GM10847 (cell line): ENCODE data around the gene RPP21.

Source experiments
- POLR2A ChIP-seq: IDR thresholded peaks from 2 replicates; pipeline ENCODE4 v1.6.1; 2011; ENCODE audit not compliant: insufficient read length; ENCODE audit errors: extremely low read depth

Gene RPP21

DNA sequence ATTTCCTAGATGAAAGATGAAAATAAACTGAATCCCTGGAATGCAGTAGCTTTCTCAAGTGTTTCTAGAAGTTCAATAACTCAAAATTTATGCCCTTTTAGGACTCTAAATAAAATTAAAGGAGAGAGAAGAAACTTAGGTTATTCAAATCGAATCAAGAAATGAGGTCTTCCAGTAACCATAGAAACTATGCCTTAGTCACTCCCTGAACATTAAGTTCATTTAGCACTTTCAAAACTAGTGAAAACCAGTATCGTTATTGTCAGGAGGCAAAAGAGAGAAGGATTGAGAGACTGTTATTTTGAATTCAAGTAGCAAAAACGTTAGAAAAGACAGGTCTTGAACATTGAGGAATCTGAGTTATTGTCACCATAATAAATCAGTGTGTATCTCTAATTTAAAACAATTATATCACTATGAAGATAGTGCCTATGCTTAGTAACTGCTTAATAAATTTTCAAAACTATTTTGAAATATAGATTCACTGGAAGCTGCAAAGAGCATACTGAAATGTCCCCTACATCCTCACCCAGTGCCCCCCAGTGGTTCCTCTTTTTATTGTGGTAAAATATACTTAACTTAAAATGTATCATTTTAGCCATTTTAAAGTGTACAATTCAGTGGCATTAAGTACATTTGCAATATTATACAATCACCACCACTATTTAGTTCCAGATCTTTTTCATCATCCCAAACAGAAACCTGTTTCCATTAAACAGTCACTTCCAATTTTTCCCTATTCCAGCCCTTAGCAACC is 4.6 kb downstream of the RPP21 start:
- TF ChIP-seq POLR2A: no peak

- no peak for TF ChIP-seq POLR2A
These were observed 5.6 kb downstream of the RPP21 start for GRCh38 chr6:30350524-30350923.

GRCh38 chr6:30352550-30352949 is 7.6 kb downstream of the RPP21 start:
- TF ChIP-seq POLR2A: no peak

- TF ChIP-seq POLR2A: no peak
These were observed 10.3 kb downstream of the RPP21 start for GRCh38 chr6:30355281-30355680.

DNA sequence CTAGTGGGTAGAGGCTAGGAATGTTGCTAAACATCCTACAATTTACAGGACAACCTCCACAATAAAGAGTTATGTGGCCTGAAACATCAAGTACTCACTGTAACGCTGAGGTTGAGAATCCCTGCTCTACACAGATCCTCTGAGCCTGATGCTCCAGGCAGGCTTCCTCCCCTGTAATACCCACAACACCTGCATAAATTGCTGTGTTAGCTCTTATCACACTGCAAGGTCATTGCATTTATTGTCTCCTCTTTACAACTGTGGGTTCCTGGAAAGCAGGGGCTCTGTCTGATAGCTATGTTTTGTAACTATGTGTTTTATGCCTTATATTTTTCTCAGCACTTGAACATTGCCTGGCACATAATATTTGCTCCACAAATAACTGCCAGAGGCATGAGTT is 11.6 kb downstream of the RPP21 start:
- no peak for TF ChIP-seq POLR2A

- TF ChIP-seq POLR2A: no peak
These were observed 13.0 kb downstream of the RPP21 start for GRCh38 chr6:30357678-30358540.

- no peak for TF ChIP-seq POLR2A
These were observed 14.3 kb downstream of the RPP21 start for GRCh38 chr6:30359276-30359675.

DNA sequence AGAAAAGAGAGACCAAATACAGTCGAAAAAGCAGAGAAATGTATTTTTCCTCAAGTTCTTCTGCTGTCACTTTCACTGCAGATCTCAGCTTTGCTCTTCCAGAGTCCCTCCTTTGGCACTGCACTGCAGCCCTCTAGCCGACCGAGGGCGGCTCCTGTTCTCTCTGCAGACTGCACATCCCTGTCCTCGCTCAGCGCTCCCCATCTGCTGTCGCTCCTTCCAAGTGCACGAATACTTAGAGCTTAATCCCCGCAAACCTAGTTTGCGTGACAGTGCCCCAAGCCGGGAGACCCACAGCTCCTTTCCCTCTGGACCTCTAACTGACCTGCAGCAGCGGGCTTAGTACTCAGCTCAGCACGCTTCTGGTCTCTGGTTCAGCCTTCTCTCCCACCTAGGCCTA is 15.2 kb downstream of the RPP21 start:
- TF ChIP-seq POLR2A: no peak

DNA sequence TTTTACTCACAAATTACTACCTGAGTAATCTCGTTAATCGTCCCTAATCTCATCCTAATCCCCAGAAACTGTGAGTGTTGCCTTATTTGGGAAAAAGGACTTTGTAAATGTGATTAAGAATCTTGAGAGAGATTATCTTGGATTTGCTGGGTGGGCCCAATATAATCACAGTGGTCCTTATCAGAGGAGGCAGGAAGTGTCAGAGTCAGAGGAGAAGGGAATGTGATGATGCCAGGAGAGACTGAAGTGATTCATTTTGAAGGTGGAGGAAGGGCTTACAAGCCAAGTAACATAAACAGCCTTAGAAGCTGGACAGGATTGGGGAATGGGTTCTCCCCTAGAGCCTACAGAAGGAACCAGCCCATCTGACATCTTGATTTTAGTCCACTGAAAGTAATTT is 16.7 kb downstream of the RPP21 start:
- TF ChIP-seq POLR2A: no peak

GRCh38 chr6:30363459-30363858 is 18.5 kb downstream of the RPP21 start:
- no peak for TF ChIP-seq POLR2A

- TF ChIP-seq POLR2A: no peak
These were observed 19.6 kb downstream of the RPP21 start for GRCh38 chr6:30364591-30364990.

DNA sequence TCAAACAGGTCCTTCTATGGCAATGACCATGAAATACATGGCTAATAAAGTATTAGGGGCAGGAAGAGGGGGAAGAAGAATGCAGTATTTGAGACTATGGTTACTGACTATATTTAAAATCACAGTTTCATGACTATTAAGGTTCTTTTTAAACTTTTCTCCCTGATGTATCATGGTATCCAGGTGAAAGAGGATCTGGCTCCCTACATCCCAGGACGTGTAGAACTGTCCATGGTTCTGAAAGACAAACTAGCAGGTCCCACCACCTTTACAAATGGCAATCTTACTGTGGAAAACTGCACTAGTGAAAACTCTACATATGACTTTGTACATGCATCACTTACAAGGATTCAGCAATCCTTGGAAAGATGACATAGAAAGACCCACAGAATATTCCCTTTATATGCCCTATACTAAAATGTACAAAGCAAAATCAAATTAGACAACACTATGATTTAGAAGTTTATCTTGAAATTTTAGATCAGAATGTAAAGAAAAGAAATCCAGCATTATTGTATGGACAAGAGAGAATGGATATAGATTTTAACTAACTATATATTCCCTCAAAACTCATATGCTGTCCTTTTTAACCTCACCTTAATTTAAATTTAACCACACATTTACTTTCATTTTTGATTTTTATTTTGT is 33.5 kb downstream of the RPP21 start:
- no peak for TF ChIP-seq POLR2A

DNA sequence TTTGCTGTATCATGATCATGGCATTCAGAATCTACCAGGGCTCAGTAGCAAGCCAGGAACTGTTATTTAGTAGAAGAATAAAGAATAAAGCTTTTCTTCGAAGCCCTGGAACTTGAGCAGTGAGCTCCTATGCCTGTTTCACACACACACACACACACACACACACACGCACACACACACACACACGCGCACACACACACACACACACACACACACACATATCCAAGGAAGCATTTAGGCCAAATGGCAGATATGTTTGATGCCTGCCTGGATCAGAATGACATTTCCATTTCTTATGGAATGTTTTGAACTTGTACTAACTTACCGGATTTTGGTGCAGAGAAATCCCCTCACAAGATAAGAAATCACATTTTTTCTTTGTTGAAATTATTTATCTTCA is 35.5 kb downstream of the RPP21 start:
- no peak for TF ChIP-seq POLR2A

GRCh38 chr6:30386166-30386565 is 41.2 kb downstream of the RPP21 start:
- no peak for TF ChIP-seq POLR2A

GRCh38 chr6:30391240-30391639 is 46.3 kb downstream of the RPP21 start:
- TF ChIP-seq POLR2A: no peak

- no peak for TF ChIP-seq POLR2A
These were observed 49.2 kb downstream of the RPP21 start for GRCh38 chr6:30394139-30394538.
